GM12878 (cell line): Measurements from ENCODE around the gene SORCS2. TPM values are rescaled to one million over a fixed set of nuclear protein-coding genes. Genes with fewer than 3 reads are reported as not detected.

Source experiments
- ATAC-seq: fragments of 200-7000 bp; cut with Tn5 transposase; 3 replicates; pipeline ENCODE4 v1.9.1; 2020; ENCODE audit warnings: mild to moderate bottlenecking, moderate library complexity
- BruUV-seq: library from RNA; stranded (reverse); fragments of 400-500 nt; replicated peaks from 2 replicates; lab custom pipeline; 2021; lab: Mats Ljungman, UMichigan
- CTCF ChIA-PET: fragments of 300-600 bp; sonication (Branson Sonifier 250); formaldehyde crosslinking; extraction: SDS; loops from one replicate; lab custom pipeline; 2021; ENCODE audit warnings: inconsistent platforms; lab: Yijun Ruan, JAX
- POLR2A ChIA-PET: fragments of 350-600 bp; formaldehyde crosslinking; extraction: SDS; loops from one replicate; lab custom pipeline; 2021; ENCODE audit warnings: inconsistent platforms; lab: Charles Lee
- RAD21 ChIA-PET: fragments of 300-600 bp; sonication (Branson Sonifier 250); formaldehyde crosslinking; loops from one replicate; lab custom pipeline; 2023; ENCODE audit warnings: antibody characterized with exemption; ENCODE audit not compliant: unreplicated experiment; lab: Charles Lee
- SMC1A ChIA-PET: fragments of 300-600 bp; sonication (Branson Sonifier 250); formaldehyde crosslinking; loops from one replicate; lab custom pipeline; 2023; ENCODE audit not compliant: unreplicated experiment, uncharacterized antibody; lab: Charles Lee
- DNase-seq: peaks from one replicate; pipeline ENCODE4 v3.0.0-alpha.2; 2011; ENCODE audit warnings: low read depth, low spot score
- FAIRE-seq: peaks from 3 replicates; lab custom pipeline; 2011; peaks lifted over from hg19 to GRCh38; lab: Jason Lieb, UNC
- H2AFZ ChIP-seq: 2 replicates; pipeline ENCODE4 v1.6.0; 2011; ENCODE audit warnings: low read depth, low read length, control low read depth; ENCODE audit not compliant: control insufficient read depth
- H3K27ac ChIP-seq: 2 replicates; pipeline ENCODE4 v1.5.1; 2011; ENCODE audit warnings: control low read depth; ENCODE audit not compliant: control insufficient read depth, insufficient read depth
- H3K27me3 ChIP-seq, 2 experiments: replicated peaks in 1 of 2; 2 replicates each; pipeline versions ENCODE4 v1.6.0 to v1.6.1; 2011; ENCODE audit warnings: low read length in 1 of 2; ENCODE audit not compliant: control insufficient read depth in 2 of 2, insufficient read depth in 2 of 2
- H3K36me3 ChIP-seq, 2 experiments: 2 replicates each; pipeline ENCODE4 v1.5.1; 2011; ENCODE audit warnings: low read length in 1 of 2; ENCODE audit not compliant: control insufficient read depth in 2 of 2, insufficient read depth in 2 of 2
- H3K4me1 ChIP-seq: 2 replicates; pipeline ENCODE4 v1.6.1; 2011; ENCODE audit warnings: mild to moderate bottlenecking, low read length, moderate library complexity, mixed read lengths; ENCODE audit not compliant: control insufficient read depth, insufficient read depth
- H3K4me2 ChIP-seq: 2 replicates; pipeline ENCODE4 v1.6.0; 2011; ENCODE audit warnings: control low read depth; ENCODE audit not compliant: control insufficient read depth, insufficient read depth
- H3K4me3 ChIP-seq: fragments of 200-600 bp; sonication (generic); 2 replicates; pipeline ENCODE4 v1.5.1; 2016
- H3K79me2 ChIP-seq: 2 replicates; pipeline ENCODE4 v1.6.0; 2011; ENCODE audit warnings: low read length; ENCODE audit not compliant: control insufficient read depth, insufficient read depth
- H3K9ac ChIP-seq: 2 replicates; pipeline ENCODE4 v1.8.0; 2011; ENCODE audit warnings: low read length, control low read depth, mixed read lengths; ENCODE audit not compliant: control insufficient read depth, insufficient read depth
- H3K9me3 ChIP-seq: replicated peaks from 3 replicates; pipeline ENCODE4 v1.5.1; 2011; ENCODE audit warnings: mild to moderate bottlenecking, low read length; ENCODE audit not compliant: control insufficient read depth, insufficient read depth
- H4K20me1 ChIP-seq: 2 replicates; pipeline ENCODE4 v1.6.0; 2011; ENCODE audit not compliant: control insufficient read depth, insufficient read depth
- DPF2 ChIP-seq: fragments of 450-650 bp; IDR thresholded peaks from 2 replicates; pipeline ENCODE4 v1.6.1; 2017; ENCODE audit warnings: mild to moderate bottlenecking
- FOS ChIP-seq: IDR thresholded peaks from 3 replicates; pipeline ENCODE4 v1.6.1; 2011; ENCODE audit warnings: borderline replicate concordance; ENCODE audit not compliant: insufficient read length; ENCODE audit errors: extremely low read depth
- FOXK2 ChIP-seq: fragments of 450-650 bp; IDR thresholded peaks from 2 replicates; pipeline ENCODE4 v1.6.1; 2017; ENCODE audit warnings: mild to moderate bottlenecking, moderate library complexity
- HDAC6 ChIP-seq: fragments of 200-600 bp; sonication (generic); IDR thresholded peaks from one replicate; pipeline ENCODE4 v1.8.0; 2017; ENCODE audit warnings: antibody characterized with exemption; ENCODE audit not compliant: unreplicated experiment
- NFYB ChIP-seq: IDR thresholded peaks from 2 replicates; pipeline ENCODE4 v1.6.1; 2011; ENCODE audit warnings: low read depth, mild to moderate bottlenecking, low read length, improper control_type of control experiment, moderate library complexity; ENCODE audit not compliant: insufficient read depth
- NR2F1 ChIP-seq: fragments of 450-650 bp; conservative IDR thresholded peaks from 2 replicates; pipeline ENCODE4 v1.6.1; 2017; ENCODE audit warnings: mild to moderate bottlenecking
- PML ChIP-seq: IDR thresholded peaks from 2 replicates; pipeline ENCODE4 v1.6.1; 2012; ENCODE audit warnings: low read length, inconsistent platforms
- POU2F2 ChIP-seq: IDR thresholded peaks from 3 replicates; pipeline ENCODE4 v1.6.1; 2011; ENCODE audit warnings: low read depth, mild to moderate bottlenecking, low read length, borderline replicate concordance
- RB1 ChIP-seq: fragments of 450-650 bp; formaldehyde crosslinking; IDR thresholded peaks from 2 replicates; pipeline ENCODE4 v1.6.1; 2017; ENCODE audit warnings: mild to moderate bottlenecking, borderline replicate concordance
- RBBP5 ChIP-seq: fragments of 200-600 bp; sonication (generic); conservative IDR thresholded peaks from 2 replicates; pipeline ENCODE4 v1.6.1; 2016
- SIX5 ChIP-seq: IDR thresholded peaks from 2 replicates; pipeline ENCODE4 v1.6.1; 2011; ENCODE audit warnings: mild to moderate bottlenecking, low read depth, low read length, moderate library complexity; ENCODE audit not compliant: severe bottlenecking
- SUZ12 ChIP-seq: fragments of 200-600 bp; sonication (generic); IDR thresholded peaks from one replicate; pipeline ENCODE4 v1.6.1; 2018; ENCODE audit warnings: antibody characterized with exemption, mild to moderate bottlenecking; ENCODE audit not compliant: unreplicated experiment
- TCF12 ChIP-seq: IDR thresholded peaks from 2 replicates; pipeline ENCODE4 v1.6.1; 2011; ENCODE audit warnings: low read depth, mild to moderate bottlenecking, low read length
- TCF7 ChIP-seq: IDR thresholded peaks from 2 replicates; pipeline ENCODE4 v1.6.1; 2014; ENCODE audit warnings: antibody characterized with exemption, borderline replicate concordance
- YY1 ChIP-seq: IDR thresholded peaks from 2 replicates; pipeline ENCODE4 v1.6.1; 2011; ENCODE audit warnings: low read depth, mild to moderate bottlenecking, low read length
- ZBTB40 ChIP-seq: fragments of 450-650 bp; IDR thresholded peaks from 2 replicates; pipeline ENCODE4 v1.6.1; 2016; ENCODE audit warnings: mild to moderate bottlenecking, moderate library complexity, borderline replicate concordance
- ZZZ3 ChIP-seq: IDR thresholded peaks from 2 replicates; pipeline ENCODE4 v1.6.1; 2011; ENCODE audit warnings: low read depth; ENCODE audit not compliant: control insufficient read depth, insufficient read length
- WGBS: methylation state at CpG from one replicate; pipeline ENCODE4 v1.1.6; 2016; ENCODE audit warnings: low lambda C conversion rate; ENCODE audit not compliant: insufficient replicate concordance, insufficient coverage; ENCODE audit errors: missing lambda C conversion rate; 5-methylcytosine and 5-hydroxymethylcytosine counted together
- in situ Hi-C: fragments of 300-500 bp; cut with MboI; formaldehyde crosslinking; loops from 9 replicates; pipeline ENCODE4 v1.14.3; 2018; ENCODE audit warnings: mixed read lengths
- intact Hi-C: fragments of 100-400 bp; cut with micrococcal nuclease; formaldehyde crosslinking; loops from one replicate; pipeline ENCODE4 v1.14.2; 2022; ENCODE audit not compliant: unreplicated experiment
- polyA plus RNA-seq, 11 experiments: library from polyadenylated mRNA; depleted of rRNA in 4 of 11; unstranded in 6 of 11; stranded (reverse) in 5 of 11; fragments of >200 nt; fragmentation: Nextera tagmentation in 4 of 11; fragmentation: Illumina TruSeq in 1 of 11; extraction: Ambion mirVana in 4 of 11; extraction: Trizol in 1 of 11; gene quantifications; 1 replicate in 1 of 11; 2 replicates in 10 of 11; pipeline versions ENCODE4 v1.2.1 to v1.2.3, GENCODE V29; 2011 to 2016; ENCODE audit warnings: inconsistent platforms in 2 of 11, missing spikeins in 2 of 11, low read depth in 1 of 11
- total RNA-seq, 4 experiments: library from RNA; depleted of rRNA in 3 of 4; stranded (reverse); fragments of >200 nt in 3 of 4; fragmentation: Illumina TruSeq in 1 of 4; extraction: Trizol in 1 of 4; gene quantifications; 2 replicates each; pipeline versions ENCODE4 v1.2.1 to v1.2.3, GENCODE V29; 2013 to 2021

The SORCS2 gene
- total and polyA plus RNA-seq, 10 of the 15 experiments (the other 5 are each of a cell fraction or from before 2014, with no cell fraction given) = 0.01 to 0.15 (median 0.05) TPM; not detected in 5

- no peak for TF ChIP-seq TCF7
- no peak for TF ChIP-seq SUZ12
These were observed 207.3 kb downstream of the SORCS2 start (continued) for GRCh38 chr4:7399440-7400234.

- ATAC-seq (no peak), FAIRE-seq (no peak), DNase-seq (no peak)
- H3K79me2 ChIP-seq = no peaks in the 10 kb centered on the region
- no peaks in the 10 kb centered on the region for H3K27me3 ChIP-seq
- H3K4me3 ChIP-seq = no peak overlapping the region
- no peaks in the 10 kb centered on the region for H3K9me3 ChIP-seq
- no peak overlapping the region for H3K27ac ChIP-seq
- SMC1A ChIA-PET = no interaction called here
- in situ Hi-C loops (no loop called here), intact Hi-C loops (no loop called here)
- 0% methylated on average over 2 of the region's 2 CpGs for WGBS
- no TSS peak for BruUV-seq
- no peaks in the 10 kb centered on the region for H4K20me1 ChIP-seq
- TF ChIP-seq RBBP5 (no peak), NFYB (no peak), ZBTB40 (no peak), FOS (no peak), PML (no peak), FOXK2 (no peak), YY1 (no peak), HDAC6 (no peak), SIX5 (no peak), TCF12 (no peak), NR2F1 (no peak), DPF2 (no peak), ZZZ3 (no peak), POU2F2 (no peak), RB1 (no peak)
- CTCF ChIA-PET = no interaction called here
- POLR2A ChIA-PET = no interaction called here
- RAD21 ChIA-PET = no interaction called here
- H3K4me1 ChIP-seq = no peaks in the 10 kb centered on the region
- no peaks in the 10 kb centered on the region for H3K36me3 ChIP-seq
- H2AFZ ChIP-seq = no peak overlapping the region
- H3K9ac ChIP-seq = no peak overlapping the region
- no peak overlapping the region for H3K4me2 ChIP-seq
These were observed 208.4 kb downstream of the SORCS2 start for GRCh38 chr4:7400671-7401298.
